ENCODE results near the gene FEN1.

FEN1 gene

GRCh38 chr11:61839742-61840141 is 47.0 kb downstream of the FEN1 start:
- no peak for TF ChIP-seq CTCF (IDR thresholded peaks at IDR 0.05; ENCODE audit: extremely low read depth, insufficient read depth, missing control alignments)

GRCh38 chr11:61840371-61840770 is 47.7 kb downstream of the FEN1 start:
- DNase-seq (ENCODE audit: low spot score), result no peak
- TF ChIP-seq CTCF (IDR thresholded peaks at IDR 0.05; ENCODE audit: extremely low read depth, insufficient read depth, missing control alignments), result no peak

More at GRCh38 chr11:61839742-61840141, 47.0 kb downstream of the FEN1 start:
- no peak for DNase-seq (ENCODE audit: low spot score)
- in situ Hi-C loops (cut with MboI; ENCODE audit: low pct_unique_long_range_greater_than_20kb, low sequenced_read_pairs, unreplicated experiment), result no loop called here

GRCh38 chr11:61841636-61842527 is 49.2 kb downstream of the FEN1 start:
- in situ Hi-C loops (cut with MboI; ENCODE audit: low pct_unique_long_range_greater_than_20kb, low sequenced_read_pairs, unreplicated experiment), result no loop called here
- TF ChIP-seq CTCF (IDR thresholded peaks at IDR 0.05; ENCODE audit: extremely low read depth, insufficient read depth, missing control alignments), result no peak
- DNase-seq (ENCODE audit: low spot score), result no peak

More at GRCh38 chr11:61840371-61840770, 47.7 kb downstream of the FEN1 start:
- in situ Hi-C loops (cut with MboI; ENCODE audit: low pct_unique_long_range_greater_than_20kb, low sequenced_read_pairs, unreplicated experiment), result no loop called here

- no peak for TF ChIP-seq CTCF (IDR thresholded peaks at IDR 0.05; ENCODE audit: extremely low read depth, insufficient read depth, missing control alignments)
- in situ Hi-C loops (cut with MboI; ENCODE audit: low pct_unique_long_range_greater_than_20kb, low sequenced_read_pairs, unreplicated experiment), result no loop called here
- no peak for DNase-seq (ENCODE audit: low spot score)
Observed at GRCh38 chr11:61842528-61842820, 49.8 kb downstream of the FEN1 start.

GRCh38 chr11:61844909-61845565 is 52.3 kb downstream of the FEN1 start:
- DNase-seq (ENCODE audit: low spot score), result no peak
- in situ Hi-C loops (cut with MboI; ENCODE audit: low pct_unique_long_range_greater_than_20kb, low sequenced_read_pairs, unreplicated experiment), result no loop called here
- TF ChIP-seq CTCF (IDR thresholded peaks at IDR 0.05; ENCODE audit: extremely low read depth, insufficient read depth, missing control alignments), result no peak

- DNase-seq (ENCODE audit: low spot score), result no peak
- in situ Hi-C loops (cut with MboI; ENCODE audit: low pct_unique_long_range_greater_than_20kb, low sequenced_read_pairs, unreplicated experiment), result no loop called here
- TF ChIP-seq CTCF (IDR thresholded peaks at IDR 0.05; ENCODE audit: extremely low read depth, insufficient read depth, missing control alignments), result no peak
Observed at GRCh38 chr11:61846362-61847020, 53.8 kb downstream of the FEN1 start.
